Measurements from ENCODE around the gene RABGAP1L. TPM values are rescaled to one million over a fixed set of nuclear protein-coding genes. Genes with fewer than 3 reads are reported as not detected.

Gene RABGAP1L
- total RNA-seq, 1 donor from 2014 or later: 80.6 TPM

DNA sequence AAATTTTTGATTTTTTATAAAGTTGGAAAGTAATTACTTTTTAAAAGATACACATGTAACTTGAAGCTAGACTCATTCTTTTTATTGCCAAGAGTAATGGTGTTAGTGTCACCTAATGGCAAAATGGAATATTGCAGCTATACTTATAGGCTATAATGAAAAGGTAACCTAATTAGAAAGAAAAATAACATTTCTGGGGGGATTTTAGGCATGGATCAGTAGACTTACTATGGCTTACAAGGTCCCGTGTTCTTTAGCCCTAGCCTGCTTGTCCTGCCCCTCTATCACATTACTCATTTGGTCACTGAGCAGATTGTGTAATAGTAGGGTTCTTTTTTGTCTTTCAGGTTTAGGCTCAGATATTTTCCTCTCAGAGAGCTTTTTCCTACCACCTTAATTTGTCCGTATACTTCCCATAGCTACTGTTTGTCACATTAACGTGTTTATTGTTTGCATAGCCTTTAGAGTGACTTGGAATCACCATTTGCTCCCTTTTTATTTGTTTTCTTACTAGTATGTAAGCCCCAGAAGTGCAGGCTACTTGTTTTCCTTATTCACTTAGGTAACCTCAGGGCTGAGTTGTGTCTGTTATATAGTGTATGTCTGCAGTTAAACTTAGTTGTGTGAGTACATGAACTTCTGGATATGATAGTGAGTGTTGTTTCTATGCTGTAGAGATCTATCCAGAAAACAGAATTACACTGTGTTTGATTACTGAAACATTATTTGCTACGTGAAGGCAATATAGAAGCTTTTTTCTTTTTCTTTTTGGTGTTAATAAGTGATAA, 58.7 kb downstream of the RABGAP1L start:
- DNase-seq: no peak
- Histone ChIP-seq H3K4me1 (no peaks in the 10 kb centered on the region), H3K27me3 (no peaks in the 10 kb centered on the region), H3K27ac (no peak overlapping the region), H3K36me3 (peaks cover 5% of the 10 kb centered on the region), H3K4me3 (no peak overlapping the region), H3K9me3 (no peaks in the 10 kb centered on the region)
- intact Hi-C loops (cut with DNase I): no loop called here
- TF ChIP-seq, protein P1, sequence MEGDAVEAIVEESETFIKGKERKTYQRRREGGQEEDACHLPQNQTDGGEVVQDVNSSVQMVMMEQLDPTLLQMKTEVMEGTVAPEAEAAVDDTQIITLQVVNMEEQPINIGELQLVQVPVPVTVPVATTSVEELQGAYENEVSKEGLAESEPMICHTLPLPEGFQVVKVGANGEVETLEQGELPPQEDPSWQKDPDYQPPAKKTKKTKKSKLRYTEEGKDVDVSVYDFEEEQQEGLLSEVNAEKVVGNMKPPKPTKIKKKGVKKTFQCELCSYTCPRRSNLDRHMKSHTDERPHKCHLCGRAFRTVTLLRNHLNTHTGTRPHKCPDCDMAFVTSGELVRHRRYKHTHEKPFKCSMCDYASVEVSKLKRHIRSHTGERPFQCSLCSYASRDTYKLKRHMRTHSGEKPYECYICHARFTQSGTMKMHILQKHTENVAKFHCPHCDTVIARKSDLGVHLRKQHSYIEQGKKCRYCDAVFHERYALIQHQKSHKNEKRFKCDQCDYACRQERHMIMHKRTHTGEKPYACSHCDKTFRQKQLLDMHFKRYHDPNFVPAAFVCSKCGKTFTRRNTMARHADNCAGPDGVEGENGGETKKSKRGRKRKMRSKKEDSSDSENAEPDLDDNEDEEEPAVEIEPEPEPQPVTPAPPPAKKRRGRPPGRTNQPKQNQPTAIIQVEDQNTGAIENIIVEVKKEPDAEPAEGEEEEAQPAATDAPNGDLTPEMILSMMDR (IDR thresholded peaks at IDR 0.05): peak; percentile 82
- ATAC-seq: peak; percentile 67

DNA sequence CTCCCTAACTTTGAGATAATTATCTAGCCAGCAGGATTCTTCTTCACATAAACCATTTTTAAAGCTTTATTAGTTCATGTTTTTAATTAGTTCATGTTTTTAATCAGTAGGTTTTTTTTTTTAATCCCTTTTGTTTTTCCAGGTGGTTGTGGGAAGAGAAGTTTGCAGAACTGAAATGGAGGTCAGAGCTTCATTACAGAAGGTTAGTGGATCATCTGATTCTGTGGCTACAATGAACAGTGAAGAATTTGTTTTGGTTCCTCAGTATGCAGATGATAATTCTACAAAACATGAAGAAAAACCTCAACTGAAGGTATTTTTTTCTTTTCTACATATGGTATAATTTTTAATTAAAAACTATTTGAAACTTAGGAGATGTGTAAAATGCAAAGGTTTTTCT, 59.7 kb downstream of the RABGAP1L start:
- ATAC-seq (no peak), DNase-seq (no peak)
- intact Hi-C loops (cut with DNase I): no loop called here
- H3K27me3 ChIP-seq: no peaks in the 10 kb centered on the region
- TF ChIP-seq, protein P1 (IDR thresholded peaks at IDR 0.05): no peak
- no peak overlapping the region for H3K4me3 ChIP-seq
- H3K27ac ChIP-seq: no peak overlapping the region
- H3K36me3 ChIP-seq: peaks cover 5% of the 10 kb centered on the region
- no peaks in the 10 kb centered on the region for H3K9me3 ChIP-seq
- no peaks in the 10 kb centered on the region for H3K4me1 ChIP-seq

DNA sequence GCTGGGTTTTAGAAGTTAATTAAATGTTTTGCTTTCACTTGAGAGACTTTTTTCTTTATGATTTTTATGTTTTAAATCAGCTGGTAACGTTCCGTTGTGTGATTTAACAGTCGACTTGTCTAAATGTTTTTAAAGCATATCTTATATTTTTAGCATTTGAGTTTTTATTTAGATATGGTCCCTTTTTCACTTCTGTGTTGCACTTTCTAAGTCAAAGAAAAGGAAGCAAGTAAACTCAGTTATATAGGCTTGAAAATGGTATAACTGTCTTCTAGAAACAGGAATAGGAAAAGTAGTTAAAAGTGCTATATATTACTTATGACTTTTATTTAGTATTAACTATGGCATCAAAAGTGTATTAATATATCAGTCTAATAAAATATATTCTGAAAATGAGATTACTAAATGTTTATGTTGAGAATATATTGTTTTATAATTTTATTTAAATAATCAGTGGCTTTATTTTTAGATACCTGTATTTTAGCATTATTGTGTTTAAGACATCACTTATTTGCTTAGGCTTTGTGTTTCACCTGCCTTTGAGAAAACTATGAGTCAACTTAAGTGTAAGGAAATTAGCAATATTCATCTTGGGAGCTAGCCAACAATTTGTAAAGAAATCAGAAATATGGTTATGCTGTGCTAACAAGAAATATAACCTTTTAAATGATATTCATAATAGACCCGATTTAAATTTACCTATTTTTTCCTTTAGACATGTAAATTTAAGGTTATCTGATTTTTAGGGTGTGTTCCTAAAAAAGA, 60.5 kb downstream of the RABGAP1L start:
- Histone ChIP-seq H3K4me3 (no peak overlapping the region), H3K27ac (no peak overlapping the region), H3K27me3 (no peaks in the 10 kb centered on the region), H3K36me3 (peaks cover 5% of the 10 kb centered on the region), H3K4me1 (no peaks in the 10 kb centered on the region), H3K9me3 (no peaks in the 10 kb centered on the region)
- intact Hi-C loops (cut with DNase I): no loop called here
- TF ChIP-seq, protein P1 (IDR thresholded peaks at IDR 0.05): no peak
- no peak for DNase-seq
- no peak for ATAC-seq

DNA sequence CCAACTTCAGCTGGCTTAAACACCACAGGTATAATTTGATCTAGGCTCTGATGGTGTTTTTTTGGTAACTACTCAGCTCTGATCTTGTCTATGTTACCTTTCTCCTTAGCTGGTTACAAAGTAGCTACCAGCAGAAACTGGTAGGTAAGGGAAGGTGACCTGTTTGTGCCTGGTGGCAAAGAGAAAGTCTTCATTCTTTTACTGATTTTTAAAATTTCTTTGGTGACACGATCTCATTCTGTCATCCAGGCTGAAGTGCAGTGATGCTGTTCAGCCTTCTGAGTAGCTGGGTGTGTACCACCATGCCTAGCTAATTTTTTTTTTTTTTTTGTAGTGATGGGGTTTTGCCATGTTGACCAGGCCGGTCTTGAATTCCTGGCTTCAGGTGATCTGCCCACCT, 62.4 kb downstream of the RABGAP1L start:
- H3K4me3 ChIP-seq: no peak overlapping the region

DNA sequence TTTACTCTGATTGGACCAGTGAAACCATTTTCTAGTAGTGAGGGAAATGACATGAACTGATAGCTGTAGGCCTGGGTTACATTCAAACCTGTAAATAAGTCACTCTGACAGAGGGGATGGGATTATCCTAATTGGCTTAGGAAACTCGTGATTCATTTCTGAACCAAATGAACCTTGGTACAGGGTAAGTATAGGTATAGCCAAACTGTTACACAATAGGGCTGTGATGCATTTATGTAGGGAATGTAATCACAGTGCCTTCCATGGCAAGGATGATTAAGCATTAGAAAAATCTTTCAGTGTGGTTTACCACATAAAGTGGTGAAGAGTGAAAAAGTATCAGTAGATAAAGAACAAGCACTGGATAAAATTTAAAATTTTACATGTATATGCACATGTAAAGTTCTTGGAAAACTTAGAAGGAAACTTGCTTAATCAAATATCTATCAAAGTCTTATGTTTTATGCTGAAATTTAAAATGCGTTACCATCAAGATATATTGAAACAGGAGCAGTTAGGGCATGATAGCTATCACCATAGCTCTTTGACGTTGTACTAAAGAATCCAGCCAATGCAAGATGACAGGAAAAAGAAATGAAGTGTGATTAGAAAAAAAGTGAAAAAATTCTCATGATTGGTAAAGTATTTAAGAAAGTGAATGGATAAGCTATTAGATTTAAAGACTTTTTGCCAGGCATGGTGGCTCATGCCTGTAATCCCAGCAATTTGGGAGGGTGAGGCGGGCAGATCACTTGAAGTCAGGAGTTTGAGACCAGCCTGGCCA, 63.0 kb downstream of the RABGAP1L start:
- intact Hi-C loops (cut with DNase I): no loop called here
- DNase-seq (no peak), ATAC-seq (no peak)
- no peaks in the 10 kb centered on the region for H3K27me3 ChIP-seq
- no peak overlapping the region for H3K27ac ChIP-seq
- H3K4me1 ChIP-seq: no peaks in the 10 kb centered on the region
- H3K36me3 ChIP-seq: peaks cover 5% of the 10 kb centered on the region
- TF ChIP-seq, protein P1 (IDR thresholded peaks at IDR 0.05): no peak
- H3K9me3 ChIP-seq: no peaks in the 10 kb centered on the region
- no peak overlapping the region for H3K4me3 ChIP-seq

More for the DNA sequence above, 62.4 kb downstream of the RABGAP1L start:
- H3K27me3 ChIP-seq: no peaks in the 10 kb centered on the region
- no peak for DNase-seq
- peaks cover 5% of the 10 kb centered on the region for H3K36me3 ChIP-seq
- H3K27ac ChIP-seq: no peak overlapping the region
- TF ChIP-seq, protein P1 (IDR thresholded peaks at IDR 0.05): no peak
- no peaks in the 10 kb centered on the region for H3K9me3 ChIP-seq
- intact Hi-C loops (cut with DNase I): no loop called here
- ATAC-seq: no peak
- H3K4me1 ChIP-seq: no peaks in the 10 kb centered on the region
